ENCODE results near the gene BTBD1.

BTBD1 gene

GRCh38 chr15:82985688-82986441, 81.2 kb downstream of the BTBD1 start, which contains the start of gene RAMAC:
TSS of gene RAMAC (plus strand) at chr15:82986210. CDS start at chr15:82989019, 2,809 bp downstream.
- peak; percentile 86 for DNase-seq

- DNase-seq, result no peak
Observed at GRCh38 chr15:82980981-82981380, 86.1 kb downstream of the BTBD1 start.

DNA sequence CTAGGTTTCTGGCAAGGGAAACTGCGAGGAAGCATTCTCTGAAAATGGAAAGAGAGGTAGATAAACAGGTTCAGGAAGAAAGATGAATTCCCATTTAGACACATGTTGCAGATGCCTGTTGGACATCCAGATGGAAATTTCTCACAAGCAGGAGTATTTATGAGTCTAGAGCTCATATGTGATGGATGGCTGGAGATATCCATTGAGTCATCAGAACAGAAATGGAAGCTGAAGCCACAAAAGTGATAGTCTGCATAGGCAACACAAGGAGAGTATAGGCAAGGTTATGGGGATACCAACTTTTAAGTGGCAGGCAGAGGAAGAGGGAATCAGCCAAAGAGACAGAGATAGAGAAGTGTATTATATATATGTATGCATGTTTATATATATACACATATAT, 87.3 kb downstream of the BTBD1 start:
- DNase-seq, result no peak

- no peak for DNase-seq
Observed at GRCh38 chr15:82978438-82978837, 88.6 kb downstream of the BTBD1 start.

GRCh38 chr15:82977076-82977475, 90.0 kb downstream of the BTBD1 start:
- DNase-seq, result no peak

DNA sequence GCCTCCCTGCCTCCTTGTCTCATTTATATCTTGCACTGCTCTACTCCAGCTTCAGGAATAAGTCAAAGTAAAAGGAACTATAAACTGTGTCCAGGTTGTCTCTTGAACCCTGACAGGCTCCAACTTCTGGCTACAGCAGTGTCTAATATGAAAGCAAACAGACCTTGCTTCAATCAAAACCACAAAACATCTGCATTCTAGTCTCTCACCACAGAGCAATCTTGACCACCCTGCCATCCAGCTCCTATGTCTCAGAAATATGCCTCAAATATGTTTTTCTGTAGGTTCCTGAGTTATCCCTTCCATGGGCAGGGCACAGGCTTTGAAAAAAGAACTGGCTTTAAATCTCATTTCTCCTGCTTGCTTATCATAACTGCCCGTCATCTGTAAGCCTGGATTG, 94.1 kb downstream of the BTBD1 start:
- DNase-seq, result no peak

DNA sequence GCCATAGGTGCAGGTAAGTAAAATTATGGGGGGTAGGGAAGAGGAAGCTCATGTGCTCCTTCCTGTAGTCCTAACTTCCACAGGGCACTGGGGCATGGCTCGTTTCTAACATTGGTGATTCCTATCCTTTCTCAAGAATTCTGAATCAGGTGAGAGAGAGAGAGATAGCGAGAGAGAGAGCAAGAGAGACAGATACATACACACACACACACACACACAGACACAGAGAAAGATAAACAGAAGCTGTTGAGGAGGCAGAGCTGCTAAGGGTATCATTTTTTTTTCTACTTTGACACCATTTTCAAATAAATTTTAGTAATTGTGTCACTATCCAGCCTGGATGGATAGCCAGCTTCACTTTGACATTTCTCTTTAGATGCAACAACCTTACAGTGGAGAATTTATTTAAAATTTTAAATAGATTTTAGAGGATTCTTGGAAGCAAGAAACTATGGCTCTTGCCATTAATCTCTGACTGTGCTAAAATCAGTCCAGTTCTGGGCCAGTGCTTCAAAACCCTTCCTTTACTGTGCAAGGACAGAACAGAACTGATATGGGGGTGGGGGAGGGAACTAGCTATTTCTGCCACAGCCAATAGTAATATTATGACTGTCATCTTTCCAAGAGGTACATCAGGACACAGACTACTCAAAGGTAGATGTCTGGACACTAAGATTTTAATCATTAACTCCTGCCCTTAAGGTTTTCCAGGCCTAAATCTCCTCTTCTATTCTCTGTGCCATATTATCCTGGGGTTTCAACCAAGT, 95.7 kb downstream of the BTBD1 start:
- no peak for DNase-seq

GRCh38 chr15:82970696-82971095, 96.4 kb downstream of the BTBD1 start:
- DNase-seq, result no peak

GRCh38 chr15:82970078-82970686, 96.9 kb downstream of the BTBD1 start:
- no peak for DNase-seq

DNA sequence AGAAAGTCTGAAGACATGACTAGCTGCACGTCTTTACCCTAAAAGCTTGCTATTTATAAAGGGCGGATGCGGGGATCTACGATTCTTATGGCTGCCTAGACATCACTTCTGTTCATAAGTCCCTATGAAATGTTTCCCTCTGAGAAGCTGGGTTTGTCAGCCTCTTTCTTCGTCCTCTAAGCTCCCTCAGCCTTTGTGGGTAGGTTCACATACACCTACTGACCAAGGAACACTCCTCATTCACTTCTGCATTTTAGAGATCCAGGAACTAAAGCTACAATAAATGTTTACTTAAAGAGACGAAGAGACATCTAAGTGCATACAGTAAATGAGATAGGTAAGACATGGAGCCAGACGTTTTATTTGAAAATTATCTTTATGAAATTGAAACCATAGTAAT, 97.7 kb downstream of the BTBD1 start:
- no peak for DNase-seq

DNA sequence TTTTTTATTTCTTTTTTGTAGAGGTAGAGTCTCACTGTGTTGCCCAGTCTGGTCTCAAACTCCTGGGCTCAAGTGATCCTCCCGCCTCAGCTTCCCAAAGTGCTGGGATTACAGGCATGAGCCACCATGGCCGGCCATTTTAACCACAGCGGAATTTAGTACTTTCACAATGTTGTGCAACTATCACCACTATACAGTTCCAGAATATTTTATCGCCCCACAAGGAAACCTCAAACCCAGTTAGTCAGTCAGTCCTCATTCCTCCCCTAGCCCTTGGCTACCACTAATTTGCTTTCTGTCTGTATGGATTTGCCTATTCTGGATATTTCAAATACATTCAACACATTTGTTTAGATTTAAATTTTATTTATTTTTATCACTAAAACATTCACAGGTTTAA, 99.0 kb downstream of the BTBD1 start:
- no peak for DNase-seq

DNA sequence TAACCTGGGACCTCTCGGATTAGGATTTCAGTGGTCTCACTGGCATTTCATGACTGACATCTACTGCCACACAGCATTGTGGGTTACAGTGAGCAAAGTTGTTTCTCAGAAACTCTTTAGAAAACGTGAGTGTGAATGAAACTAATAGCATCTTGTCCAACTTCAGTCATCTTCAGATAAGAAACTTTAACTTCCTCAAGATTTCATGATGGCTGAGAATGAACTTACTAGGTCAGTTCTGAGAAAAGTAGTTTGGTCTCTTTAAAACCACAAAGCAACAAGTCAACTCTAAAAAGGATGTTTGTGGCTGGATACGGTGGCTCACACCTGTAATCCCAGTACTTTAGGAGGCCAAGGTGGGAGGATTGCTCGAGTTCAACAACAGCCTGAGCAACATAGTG, 100.4 kb downstream of the BTBD1 start:
- DNase-seq, result no peak

All from NCI-H1105 (cell line).